HG02884 (cell line): ENCODE data around the gene FOXC1.

Experiments
- ATAC-seq: cut with Tn5 transposase; IDR thresholded peaks from one replicate; pipeline ENCODE4 v1.9.1; 2021; ENCODE audit warnings: mild to moderate bottlenecking, moderate library complexity; ENCODE audit not compliant: unreplicated experiment

FOXC1 gene

DNA sequence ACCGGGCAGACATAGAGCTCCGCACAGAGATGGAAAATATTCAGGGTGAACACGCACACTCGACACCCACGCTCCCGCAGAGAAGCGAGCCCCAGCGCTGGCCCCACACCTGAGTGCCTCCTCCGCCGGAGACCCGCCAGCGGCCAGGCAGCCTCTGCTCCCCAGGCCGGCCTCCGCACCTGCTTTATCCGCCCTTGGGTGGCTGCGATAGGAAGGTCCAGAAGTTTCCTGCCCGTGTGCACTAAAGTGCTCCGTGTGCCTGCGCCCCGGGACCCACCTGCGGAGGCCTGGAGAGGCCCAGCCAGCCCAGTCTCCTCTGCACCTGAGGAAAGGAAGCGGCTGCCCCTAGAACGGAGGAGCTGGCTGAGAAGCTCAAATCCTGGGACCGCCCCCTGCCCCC is 10.8 kb upstream of the FOXC1 start:
- ATAC-seq, result no peak

DNA sequence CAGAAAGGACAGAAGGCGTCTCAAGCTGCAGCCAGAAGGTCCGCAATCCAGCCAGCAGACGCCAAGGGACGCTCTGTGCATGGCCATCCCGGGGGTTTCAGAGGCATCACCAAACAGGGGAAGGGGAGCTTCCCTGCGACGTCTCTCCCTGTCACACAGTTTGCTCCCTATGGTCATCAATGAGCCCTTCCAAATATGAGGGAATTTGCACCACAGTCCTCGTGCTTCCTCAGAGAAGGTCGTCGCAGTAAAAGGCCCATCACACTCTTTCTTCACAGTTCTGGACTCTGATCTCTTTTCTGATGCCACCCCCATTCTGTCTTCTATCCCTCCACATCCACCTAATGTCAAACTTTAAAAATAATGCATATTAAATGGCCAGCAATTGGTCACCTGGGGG is 10.2 kb upstream of the FOXC1 start:
- no peak for ATAC-seq

DNA sequence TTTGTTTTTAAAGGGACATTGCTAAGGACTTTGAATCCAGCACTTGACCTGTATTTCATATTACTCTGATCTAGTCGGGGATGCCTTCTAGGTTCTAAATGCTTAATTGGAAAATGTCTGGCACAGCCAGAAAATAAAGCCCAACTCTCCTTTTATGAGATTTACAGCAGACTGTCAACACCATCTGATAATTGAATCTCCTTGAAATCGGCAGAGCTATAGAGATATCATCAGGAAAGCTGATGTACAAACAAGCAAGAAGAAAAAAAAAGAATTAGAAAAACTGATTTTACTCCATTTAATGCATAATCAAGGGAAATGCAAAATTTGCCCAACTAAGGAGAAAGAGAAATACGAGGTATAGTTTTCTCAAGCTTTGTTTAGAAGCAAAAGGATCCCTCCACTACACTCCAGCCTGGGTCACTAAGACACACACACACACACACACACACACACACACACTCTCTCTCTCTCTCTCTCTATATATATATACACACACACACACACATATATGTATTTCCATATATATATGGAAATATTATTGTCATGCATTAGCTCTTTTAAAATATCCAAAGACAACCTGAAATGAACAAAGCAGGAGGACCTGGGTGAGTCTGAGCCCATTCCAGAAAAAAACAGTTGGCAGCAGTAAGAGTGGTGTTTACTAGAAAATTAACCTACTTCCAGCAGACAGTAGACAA is 9.5 kb upstream of the FOXC1 start:
- no peak for ATAC-seq

DNA sequence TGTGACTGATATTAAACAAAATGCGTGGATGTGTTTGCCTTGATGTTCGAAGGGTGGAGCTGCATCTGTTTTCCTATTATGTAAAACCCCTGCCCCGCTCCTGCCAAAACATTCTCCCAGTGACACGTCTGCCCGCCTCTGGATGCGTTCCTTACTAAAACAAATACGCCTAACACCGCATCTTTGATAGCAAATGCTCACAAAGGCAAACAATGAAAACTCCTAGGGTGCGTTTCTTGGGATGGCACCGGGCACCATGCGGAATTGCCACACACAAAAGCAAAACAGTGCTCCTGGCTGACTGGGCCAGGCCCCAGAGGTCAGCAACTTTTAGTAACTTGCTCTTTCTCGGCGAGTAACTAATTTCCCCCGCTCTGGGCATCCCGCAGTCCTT is 9.0 kb upstream of the FOXC1 start:
- no peak for ATAC-seq

DNA sequence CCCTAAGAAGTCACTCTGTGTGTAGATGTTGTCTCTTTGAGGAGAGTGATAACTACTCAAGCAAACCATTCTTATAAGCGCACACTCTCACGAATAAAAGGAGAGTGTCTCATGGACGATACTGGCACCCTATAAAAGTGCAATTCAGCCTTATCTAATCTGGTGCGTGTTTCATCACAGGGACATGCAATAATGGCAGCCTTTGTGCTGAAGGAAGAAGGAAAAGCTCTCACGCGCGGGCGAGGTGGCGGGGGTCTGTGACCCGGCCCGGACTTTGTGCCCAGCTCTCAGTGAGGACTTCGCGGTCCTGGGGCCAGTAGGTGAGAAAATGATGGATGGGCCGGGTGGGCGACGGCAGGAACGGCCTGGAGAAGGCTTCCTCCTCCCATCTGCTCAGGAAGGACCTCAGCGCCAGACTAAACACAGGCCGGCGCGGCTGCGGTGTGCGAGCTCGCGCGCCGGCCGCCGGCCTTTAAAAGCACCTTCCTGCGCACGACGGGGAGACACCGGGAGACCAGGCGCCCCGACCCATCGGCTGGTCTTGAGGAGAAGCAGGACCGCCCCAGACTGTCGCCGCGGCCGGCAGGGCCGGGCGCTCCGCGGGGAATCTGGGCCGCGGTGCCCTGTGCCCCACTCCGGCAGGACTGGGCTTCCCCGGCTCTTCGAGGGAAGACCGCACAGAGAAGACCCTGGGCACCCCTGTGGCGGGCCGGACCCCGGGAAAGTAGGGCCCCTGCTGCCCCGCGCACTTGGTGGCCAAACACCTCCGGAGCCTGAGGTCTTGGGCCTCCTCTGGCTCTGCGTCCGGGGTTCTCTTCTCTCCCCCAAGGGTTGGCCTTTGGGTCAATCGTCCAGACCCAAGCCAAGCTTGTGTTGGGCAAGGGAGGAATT is 8.3 kb upstream of the FOXC1 start:
- ATAC-seq, result no peak

DNA sequence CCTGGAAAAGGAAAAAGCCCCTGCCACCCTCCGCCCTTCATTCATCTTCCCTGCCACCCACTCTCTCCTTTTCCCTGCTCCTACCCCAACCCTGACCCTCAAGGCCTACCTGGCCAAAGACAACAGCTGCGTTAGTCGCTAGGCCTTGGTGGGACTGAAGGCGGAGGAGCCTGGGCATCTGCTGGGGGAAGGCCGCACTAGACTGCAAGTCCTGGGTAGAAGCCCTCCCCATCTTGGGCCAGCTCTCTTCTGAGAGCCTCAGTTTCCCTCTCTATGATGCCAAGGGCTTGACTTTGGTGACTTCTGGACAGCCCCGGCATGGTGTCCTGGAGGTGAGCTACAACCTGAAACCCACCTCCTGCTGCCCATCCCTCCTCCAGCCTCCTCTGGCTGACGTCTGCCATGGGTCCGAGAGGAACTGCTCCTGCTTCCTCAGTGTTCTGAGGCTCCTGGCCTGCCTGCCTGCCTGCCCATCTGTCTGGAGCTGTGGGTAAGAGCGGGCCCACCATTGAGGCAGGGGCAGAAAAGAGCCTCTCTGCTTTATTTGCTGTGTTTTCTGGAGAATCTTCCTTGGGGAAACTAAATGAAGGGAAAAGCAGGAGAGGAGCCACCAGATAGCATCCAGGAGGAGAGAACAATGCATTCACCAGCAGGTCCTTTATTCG is 7.5 kb upstream of the FOXC1 start:
- ATAC-seq, result no peak

DNA sequence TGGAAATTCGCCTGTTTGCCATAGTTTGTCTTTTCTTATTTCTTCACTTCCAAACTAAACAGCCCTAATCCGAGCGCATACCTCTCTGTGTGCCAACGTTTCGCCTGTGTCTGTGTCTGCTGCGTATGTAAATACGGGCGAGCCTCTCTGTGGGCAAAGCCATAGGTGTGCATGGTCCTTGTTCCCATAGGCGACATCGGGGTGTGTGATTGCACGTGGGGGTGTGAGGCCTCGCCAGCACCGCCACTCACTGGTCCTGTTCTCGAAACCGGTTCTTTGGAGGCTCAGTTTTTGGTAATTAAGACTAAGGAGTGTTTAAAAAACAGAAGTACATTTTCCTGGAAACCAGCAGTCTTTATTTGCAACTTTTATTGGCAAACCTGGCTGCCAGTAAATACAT is 6.0 kb upstream of the FOXC1 start:
- ATAC-seq, result no peak

DNA sequence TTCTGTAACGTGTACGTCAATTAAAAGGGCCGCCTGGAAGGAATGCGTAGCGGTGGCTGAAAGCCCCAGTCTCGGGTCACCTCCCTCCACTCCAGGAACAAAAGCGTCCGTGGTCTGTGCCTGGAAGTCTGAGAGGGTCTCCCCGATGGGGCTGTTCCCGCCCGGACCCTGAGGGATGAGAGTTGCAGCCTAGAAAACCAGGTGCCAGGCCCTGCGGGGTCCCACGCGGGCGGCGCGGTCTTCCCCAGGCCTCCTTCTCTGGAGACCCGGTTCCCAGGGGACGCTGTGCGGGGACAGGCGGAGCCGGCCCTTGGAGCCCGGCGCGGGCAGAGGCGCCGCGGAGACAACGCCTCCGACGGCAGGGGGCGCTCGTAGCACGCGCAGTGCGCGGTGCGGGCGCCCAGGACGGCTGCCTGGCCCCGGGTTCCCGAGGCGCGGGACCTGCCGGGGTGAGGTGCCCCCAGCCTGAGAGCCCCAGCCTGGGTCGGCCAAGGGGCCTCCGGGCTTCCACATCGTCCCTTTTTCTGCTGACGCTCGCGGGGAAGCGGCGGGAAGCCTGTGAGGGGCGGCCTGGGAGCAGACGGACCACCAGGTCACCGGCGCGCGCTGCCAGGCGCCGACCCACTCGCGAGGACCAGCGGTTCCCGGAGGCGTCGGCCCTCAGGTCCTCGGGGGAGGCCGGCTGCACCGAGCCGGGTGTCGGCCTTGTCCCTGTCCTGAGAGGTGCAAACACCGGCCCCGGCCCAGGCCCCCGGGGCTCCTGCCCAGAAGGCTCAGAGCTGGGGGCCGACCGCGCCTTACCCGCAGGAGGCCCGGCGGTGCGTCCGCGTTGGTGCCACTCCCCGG is 5.3 kb upstream of the FOXC1 start:
- ATAC-seq, result no peak

DNA sequence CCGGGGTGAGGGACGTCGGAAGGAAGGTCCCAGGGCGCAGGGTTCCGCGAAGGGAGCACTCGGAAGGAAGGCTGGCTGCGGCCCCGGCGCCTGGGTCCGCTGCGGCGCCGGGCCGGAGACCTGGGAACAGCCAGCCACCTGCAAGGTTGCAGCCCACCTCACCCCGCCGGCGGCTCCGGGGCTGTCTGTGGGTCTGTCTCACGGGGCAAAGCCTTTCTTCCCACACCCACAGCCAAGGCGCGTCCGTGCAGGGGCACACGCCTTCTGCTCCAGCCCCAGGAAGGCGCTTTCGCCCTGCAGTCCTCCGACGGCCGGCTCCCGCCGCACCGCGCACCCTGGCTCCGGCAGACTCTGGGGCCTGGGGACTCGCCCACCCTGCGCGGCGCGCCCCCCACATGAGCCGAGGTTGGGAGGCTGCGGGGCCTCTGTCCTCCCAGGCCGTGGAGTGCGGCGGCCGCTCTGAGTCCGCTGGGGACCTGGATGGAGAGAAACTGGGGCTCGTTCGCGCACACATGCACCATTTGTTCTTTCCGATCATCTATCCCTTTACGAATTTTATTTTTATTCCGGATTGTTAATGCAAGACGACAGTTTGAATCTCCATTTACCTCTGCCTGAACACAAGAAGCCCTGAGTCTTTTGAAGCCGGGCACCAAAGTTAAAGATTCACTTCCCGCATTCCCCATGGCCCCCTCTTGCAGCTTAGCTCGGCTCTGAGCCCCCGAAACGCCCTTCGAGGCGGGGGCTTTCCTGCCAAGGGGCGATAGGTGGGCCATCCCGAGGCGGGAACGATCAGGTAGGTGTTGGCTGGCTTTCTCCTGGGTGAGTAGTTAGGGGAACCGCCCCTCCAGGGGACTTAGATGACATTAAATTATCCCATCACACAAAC is 4.5 kb upstream of the FOXC1 start:
- no peak for ATAC-seq

DNA sequence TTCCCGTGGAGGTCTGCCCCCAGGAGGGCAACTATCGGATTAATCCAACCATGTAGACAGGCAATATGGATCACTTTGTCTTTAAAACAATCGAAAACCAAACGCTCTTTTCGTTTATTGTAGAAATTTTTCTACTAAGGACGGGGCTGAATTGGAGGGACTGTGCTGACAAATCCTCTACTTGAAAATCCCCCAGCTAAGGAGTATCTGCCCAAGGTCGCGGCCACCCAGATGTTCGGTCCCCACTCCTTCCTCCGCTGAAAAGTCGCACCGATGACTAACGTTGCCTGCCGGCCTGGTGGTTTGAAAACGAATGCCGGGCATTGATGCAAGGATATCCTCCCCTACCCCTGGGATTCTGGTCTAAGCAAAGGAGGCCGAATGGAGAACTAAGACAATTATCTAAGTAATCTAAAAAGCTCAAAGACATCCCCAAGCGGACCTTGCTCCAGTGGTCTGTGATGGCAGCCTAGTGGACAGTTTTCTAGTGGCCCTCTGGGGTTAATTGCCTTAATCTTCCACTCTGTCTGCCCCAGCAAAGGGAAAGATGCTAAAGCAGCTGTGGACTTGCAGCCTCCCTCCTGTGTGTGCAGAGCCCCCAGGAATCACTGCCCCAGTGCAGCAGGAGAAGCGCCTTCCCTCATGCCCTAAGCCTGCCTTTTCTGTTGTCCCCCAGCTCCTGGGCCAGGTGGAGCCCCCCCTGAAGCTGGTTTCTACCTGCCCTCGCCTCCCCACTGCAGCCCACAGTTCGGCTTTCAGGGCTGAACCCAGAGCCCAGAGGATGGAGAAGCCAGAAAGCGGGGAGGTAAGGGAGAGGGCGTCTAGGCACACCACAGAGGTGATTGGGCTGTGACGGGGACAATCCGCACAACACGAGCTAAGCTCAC is 3.6 kb upstream of the FOXC1 start:
- no peak for ATAC-seq

DNA sequence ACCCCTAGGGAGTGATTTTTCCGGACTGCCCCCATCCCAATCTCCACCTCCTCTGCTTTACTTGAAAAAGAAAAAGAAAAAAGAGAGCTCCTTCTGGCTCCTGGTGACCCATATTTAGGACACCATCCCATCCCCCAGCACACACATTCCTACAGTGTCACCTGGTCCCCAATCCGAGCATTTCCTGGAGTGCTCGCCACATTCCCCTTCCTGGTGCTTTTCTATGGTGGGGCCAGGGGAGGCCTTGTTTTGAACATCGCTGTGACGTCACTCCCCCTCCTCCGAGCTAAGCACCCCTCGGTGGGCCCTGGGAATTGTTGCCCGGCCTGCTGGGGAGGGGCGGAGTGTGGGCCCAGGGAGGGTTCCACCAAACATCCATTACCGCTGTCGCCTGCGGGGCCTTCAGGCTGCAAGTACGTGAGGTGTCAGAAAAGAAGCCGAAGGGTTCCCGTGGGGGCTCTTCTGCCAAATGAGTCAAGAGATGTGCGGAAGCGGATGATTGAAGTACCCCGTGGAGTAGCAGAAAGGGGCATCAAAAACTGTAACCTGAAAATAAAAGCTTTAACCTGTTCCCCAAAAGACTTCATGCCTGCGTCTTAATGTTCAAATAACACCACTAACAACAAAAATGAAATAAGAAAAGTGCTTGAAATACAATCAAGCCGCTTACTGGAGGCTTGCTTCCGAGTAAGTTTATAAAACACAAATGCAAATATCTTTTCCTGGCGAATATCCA is 2.8 kb upstream of the FOXC1 start:
- no peak for ATAC-seq

DNA sequence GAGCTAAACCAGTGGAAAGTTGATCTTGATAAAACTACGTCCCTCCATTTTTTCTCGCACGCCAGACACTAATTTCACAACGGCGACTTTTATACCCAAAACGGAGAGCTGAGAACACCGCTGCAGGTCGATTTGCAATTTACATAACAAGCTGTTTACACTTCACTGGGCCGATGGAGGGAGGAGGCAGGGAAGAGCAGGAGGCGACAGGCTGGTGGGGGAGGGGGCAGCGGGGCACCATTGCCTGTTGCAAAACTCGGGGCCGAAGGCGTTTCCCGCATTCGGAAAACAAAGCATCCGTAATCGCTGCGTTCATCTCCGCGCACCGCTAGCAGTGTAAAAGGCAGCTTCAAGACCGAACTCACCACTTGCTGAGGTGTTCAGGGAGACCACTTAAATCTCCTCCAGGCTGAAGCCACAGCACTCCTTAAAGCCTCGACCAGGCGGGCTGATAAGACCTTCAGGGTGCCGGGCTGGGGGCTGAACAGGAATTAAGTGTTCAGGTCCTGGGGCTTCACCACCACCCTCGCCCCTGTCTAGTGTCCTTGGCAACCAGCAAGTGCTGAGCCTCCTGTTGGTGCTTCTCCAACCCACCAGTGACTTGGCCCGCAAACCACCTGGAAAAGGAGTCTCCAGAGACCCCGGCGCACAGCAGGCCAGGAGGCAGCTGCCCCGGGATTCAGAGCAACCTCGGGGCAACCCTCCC is 2.0 kb upstream of the FOXC1 start:
- no peak for ATAC-seq

DNA sequence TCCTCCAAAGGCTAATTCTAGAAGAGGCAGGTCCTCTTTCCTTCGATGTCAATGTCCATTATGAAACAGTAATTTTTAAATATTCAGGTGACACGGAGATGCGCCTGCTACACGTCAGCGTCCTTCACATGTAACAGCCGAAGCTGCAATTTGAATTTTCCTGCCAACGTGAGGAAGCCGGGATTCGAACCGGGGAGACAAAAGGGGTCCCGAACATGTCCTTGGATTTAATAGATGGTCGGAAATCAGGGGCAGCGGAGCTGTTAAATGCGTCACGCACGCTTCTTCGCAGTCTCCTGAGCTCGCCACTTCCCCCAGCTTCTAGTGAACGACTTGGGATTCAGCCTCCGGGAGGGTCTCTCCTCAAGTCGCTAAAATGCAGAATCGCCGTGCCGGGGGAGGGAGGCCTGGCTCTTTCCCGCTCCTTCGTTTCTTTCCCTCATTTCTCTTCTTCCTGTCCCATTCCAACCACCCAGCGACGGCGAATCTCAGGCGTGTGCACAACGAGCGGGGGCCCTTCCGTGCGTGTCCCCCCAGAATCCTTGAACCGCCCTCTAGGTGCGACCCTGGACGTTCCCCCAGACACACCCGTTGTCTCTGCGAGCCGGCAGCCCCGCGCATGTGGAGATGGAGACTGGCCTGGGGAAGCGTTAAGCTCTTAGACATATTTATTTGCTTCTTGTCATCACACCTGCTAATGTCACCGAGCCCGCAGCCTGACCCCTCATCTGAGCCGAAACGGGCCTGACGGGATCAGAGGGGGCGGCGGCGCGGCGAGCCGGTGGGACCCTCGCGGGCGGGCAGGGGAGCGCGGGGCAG is 1.3 kb upstream of the FOXC1 start:
- no peak for ATAC-seq

DNA sequence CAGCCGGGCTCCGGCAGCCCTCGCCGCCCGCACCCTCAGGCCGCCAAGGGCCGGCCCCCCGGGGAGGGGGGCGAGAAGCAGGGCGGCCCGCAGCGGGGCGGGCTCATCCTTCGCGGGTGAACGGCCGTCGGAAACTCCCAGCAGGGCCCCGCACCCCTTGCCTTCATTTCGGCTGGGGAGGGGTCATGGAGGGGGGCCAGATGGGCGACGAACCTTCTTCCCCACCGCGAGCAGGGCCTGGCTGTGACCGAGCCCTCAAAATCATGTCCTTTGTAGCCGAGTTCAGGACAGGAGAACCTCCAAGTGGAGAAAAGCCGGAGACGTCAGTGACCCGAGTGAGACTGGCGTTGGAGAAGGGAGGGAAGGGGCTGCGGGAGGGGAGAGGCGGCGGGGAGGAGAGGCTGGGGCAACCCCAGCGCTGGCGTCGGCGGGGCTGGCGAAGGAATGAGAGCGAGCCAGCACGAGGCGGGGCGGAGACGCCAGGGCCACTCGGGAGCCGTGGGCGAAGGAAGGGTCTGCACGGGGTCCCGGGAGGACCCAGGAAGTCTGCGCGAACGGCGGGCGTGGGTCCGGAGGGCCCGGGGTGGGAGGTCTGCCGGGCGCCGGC is 571 bp upstream of the FOXC1 start:
- ATAC-seq, result no peak

DNA sequence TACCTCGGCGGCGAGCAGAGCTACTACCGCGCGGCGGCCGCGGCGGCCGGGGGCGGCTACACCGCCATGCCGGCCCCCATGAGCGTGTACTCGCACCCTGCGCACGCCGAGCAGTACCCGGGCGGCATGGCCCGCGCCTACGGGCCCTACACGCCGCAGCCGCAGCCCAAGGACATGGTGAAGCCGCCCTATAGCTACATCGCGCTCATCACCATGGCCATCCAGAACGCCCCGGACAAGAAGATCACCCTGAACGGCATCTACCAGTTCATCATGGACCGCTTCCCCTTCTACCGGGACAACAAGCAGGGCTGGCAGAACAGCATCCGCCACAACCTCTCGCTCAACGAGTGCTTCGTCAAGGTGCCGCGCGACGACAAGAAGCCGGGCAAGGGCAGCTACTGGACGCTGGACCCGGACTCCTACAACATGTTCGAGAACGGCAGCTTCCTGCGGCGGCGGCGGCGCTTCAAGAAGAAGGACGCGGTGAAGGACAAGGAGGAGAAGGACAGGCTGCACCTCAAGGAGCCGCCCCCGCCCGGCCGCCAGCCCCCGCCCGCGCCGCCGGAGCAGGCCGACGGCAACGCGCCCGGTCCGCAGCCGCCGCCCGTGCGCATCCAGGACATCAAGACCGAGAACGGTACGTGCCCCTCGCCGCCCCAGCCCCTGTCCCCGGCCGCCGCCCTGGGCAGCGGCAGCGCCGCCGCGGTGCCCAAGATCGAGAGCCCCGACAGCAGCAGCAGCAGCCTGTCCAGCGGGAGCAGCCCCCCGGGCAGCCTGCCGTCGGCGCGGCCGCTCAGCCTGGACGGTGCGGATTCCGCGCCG is 994 bp downstream of the FOXC1 start:
- ATAC-seq, result no peak

DNA sequence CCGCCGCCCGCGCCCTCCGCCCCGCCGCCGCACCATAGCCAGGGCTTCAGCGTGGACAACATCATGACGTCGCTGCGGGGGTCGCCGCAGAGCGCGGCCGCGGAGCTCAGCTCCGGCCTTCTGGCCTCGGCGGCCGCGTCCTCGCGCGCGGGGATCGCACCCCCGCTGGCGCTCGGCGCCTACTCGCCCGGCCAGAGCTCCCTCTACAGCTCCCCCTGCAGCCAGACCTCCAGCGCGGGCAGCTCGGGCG is 1.5 kb downstream of the FOXC1 start:
- ATAC-seq, result no peak
